ENCODE data around the gene PCDHAC1. TPM values are rescaled to one million over a fixed set of nuclear protein-coding genes. Genes with fewer than 3 reads are reported as not detected.

The PCDHAC1 gene
- total RNA-seq, 6 donors from 2014 or later: 3.9 to 7.6 (median 5.9) TPM

DNA sequence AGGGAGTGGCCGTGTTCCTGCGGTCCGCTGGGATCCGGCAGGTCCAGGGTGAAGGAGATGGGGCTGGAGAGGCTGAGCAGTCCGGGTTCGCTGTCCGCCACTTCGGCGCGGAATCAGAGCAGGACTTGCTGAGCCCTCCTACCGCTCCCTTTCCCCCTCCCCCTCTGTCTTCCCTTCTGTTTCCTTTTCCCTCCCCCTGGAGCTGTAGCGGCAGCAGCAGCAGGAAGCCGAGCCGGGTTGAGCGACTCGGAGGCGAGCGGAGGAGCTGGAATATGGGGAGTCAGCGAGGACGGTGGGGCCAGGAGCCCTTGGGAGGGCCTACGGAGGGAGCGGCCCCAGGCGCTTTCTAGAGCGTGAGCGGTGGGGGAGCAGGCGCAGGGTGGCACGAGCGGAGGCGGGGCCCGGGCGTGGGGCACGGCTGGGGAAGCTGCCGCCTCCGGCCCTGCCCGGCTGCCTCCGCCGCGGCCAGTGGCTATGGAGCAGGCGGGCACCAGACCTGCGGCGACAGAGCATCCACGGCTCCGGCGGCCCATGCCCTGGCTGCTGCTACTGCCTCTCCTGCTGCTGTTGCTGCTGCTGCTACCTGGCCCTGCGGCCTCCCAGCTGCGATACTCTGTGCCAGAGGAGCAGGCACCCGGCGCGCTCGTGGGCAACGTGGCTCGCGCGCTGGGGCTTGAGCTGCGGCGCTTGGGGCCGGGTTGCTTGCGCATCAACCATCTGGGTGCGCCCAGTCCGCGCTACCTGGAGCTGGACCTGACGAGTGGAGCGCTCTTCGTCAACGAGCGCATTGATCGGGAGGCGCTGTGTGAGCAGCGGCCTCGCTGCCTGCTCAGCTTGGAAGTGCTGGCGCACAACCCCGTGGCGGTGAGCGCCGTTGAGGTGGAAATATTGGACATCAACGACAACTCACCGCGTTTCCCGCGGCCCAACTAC lies 40.5 kb downstream of the PCDHAC1 start, which contains the start of gene PCDHAC2:
Gene PCDHAC2 (plus strand): TSS at position 184 of the 933 bp plus-strand sequence. CDS start 291 bp downstream, at position 475.
- Histone ChIP-seq H3K4me3 (peak within 1 kb of the TSS; percentile 45 to 71 (median 58)), H3K36me3 (no peaks in the 10 kb centered on the region), H3K27me3 (no peaks in the 10 kb centered on the region), H3K27ac (peak within 1 kb of the TSS; percentile 50 to 80 (median 76)), H3K4me1 (peaks cover 4 to 17% (median 12%) of the 10 kb centered on the region in 4 donors), H3K9me3 (no peaks in the 10 kb centered on the region)
- peak; percentile 58 to 91 for DNase-seq
- ATAC-seq (ENCODE audit: low FRiP score in 2 of 2): peak; percentile 76 to 82
- 2 to 5% methylated on average over 13 to 43 of the region's 80 CpGs for WGBS, 2 donors
- TF ChIP-seq POLR2AphosphoS5 (IDR thresholded peaks at IDR 0.05) (no peak), POLR2A (IDR thresholded peaks at IDR 0.05) (peak in 1 of 4 donors; percentile 38)
- TF ChIP-seq, protein P1, sequence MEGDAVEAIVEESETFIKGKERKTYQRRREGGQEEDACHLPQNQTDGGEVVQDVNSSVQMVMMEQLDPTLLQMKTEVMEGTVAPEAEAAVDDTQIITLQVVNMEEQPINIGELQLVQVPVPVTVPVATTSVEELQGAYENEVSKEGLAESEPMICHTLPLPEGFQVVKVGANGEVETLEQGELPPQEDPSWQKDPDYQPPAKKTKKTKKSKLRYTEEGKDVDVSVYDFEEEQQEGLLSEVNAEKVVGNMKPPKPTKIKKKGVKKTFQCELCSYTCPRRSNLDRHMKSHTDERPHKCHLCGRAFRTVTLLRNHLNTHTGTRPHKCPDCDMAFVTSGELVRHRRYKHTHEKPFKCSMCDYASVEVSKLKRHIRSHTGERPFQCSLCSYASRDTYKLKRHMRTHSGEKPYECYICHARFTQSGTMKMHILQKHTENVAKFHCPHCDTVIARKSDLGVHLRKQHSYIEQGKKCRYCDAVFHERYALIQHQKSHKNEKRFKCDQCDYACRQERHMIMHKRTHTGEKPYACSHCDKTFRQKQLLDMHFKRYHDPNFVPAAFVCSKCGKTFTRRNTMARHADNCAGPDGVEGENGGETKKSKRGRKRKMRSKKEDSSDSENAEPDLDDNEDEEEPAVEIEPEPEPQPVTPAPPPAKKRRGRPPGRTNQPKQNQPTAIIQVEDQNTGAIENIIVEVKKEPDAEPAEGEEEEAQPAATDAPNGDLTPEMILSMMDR (IDR thresholded peaks at IDR 0.05): no peak

DNA sequence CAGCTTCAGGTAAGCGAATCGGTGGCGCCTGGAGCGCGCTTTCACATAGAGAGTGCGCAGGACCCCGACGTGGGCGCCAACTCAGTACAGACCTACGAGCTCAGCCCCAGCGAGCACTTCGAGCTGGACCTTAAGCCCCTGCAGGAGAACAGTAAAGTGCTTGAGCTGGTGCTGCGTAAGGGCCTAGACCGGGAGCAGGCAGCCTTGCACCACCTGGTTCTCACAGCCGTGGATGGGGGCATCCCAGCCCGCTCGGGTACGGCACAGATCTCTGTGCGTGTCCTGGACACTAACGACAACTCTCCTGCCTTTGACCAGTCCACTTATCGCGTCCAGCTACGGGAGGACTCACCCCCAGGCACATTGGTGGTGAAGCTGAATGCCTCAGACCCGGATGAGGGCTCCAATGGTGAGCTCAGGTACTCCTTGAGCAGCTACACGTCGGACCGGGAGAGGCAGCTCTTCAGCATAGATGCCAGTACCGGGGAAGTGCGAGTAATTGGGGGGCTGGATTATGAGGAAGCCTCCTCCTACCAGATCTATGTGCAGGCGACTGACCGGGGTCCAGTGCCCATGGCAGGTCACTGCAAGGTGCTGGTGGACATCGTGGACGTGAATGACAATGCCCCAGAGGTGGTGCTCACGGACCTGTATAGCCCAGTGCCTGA lies 41.3 kb downstream of the PCDHAC1 start:
- Histone ChIP-seq H3K4me3 (peak overlapping the region in 3 of 4 donors; percentile 53 to 71 (median 62)), H3K27me3 (no peaks in the 10 kb centered on the region), H3K9me3 (no peaks in the 10 kb centered on the region), H3K4me1 (peaks cover 4 to 17% (median 12%) of the 10 kb centered on the region in 4 donors), H3K36me3 (no peaks in the 10 kb centered on the region), H3K27ac (peak overlapping the region in 3 of 4 donors; percentile 50 to 80 (median 80))
- ATAC-seq (ENCODE audit: low FRiP score in 2 of 2) (peak in 1 of 2 donors; percentile 12), DNase-seq (peak in 1 of 2 donors; percentile 23)
- TF ChIP-seq POLR2A (IDR thresholded peaks at IDR 0.05): no peak
- TF ChIP-seq, protein P1 (IDR thresholded peaks at IDR 0.05): no peak
- no peak for TF ChIP-seq EP300 (IDR thresholded peaks at IDR 0.05)
- TF ChIP-seq POLR2AphosphoS5 (IDR thresholded peaks at IDR 0.05): no peak
- WGBS, 2 donors: 43 to 53% methylated on average over 11 to 33 of the region's 34 CpGs

DNA sequence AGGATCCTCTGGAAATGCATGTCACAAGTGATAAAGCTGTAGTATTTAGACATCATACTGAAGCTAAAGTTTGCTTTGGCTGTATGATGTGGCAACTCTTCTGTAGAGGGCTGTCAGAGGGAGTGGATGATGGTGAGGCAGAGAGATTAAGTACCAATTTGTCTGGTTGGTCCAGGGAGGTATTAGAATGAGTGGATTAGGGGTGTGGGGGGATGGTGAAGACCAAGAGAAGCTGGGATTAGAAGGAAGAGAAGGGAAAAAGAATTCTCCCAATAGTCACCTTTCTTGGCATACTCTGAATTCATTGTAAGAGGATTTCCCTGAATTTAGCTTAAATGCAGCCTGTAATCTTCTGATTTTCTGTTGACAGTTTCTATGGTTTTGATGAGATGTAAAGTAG lies 43.8 kb downstream of the PCDHAC1 start:
- no peaks in the 10 kb centered on the region for H3K9me3 ChIP-seq
- DNase-seq (no peak), ATAC-seq (ENCODE audit: low FRiP score in 2 of 2) (no peak)
- no peak overlapping the region for H3K4me3 ChIP-seq
- H3K36me3 ChIP-seq: no peaks in the 10 kb centered on the region
- H3K4me1 ChIP-seq: peaks cover 4 to 17% (median 12%) of the 10 kb centered on the region in 4 donors
- no peaks in the 10 kb centered on the region for H3K27me3 ChIP-seq
- no peak for TF ChIP-seq POLR2AphosphoS5 (IDR thresholded peaks at IDR 0.05)
- no peak for TF ChIP-seq POLR2A (IDR thresholded peaks at IDR 0.05)
- no peak for TF ChIP-seq EP300 (IDR thresholded peaks at IDR 0.05)
- TF ChIP-seq, protein P1 (IDR thresholded peaks at IDR 0.05): no peak
- no peak overlapping the region for H3K27ac ChIP-seq

DNA sequence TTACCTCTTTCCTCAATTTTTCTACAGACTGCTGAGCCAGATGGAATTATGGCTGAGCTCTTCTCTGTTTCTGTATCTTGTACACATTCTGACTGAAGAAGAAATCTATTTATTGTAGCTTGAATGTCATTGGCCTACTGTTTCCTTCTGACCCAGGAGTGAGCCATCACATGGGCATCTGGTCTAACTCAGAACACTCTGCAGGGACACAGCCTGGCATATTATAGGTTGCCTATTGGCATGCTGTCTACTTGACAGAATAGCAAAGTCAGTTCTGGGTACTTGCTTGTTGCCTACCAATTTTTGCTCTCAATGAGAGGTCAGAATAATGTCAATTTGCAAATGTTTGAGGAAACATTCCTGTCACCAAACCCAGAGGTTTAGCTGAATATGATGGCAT lies 47.5 kb downstream of the PCDHAC1 start:
- no peak overlapping the region for H3K4me3 ChIP-seq

More for the DNA sequence above, 47.5 kb downstream of the PCDHAC1 start:
- ATAC-seq (ENCODE audit: low FRiP score in 2 of 2) (no peak), DNase-seq (no peak)
- TF ChIP-seq POLR2A (IDR thresholded peaks at IDR 0.05) (no peak), EP300 (IDR thresholded peaks at IDR 0.05) (no peak), POLR2AphosphoS5 (IDR thresholded peaks at IDR 0.05) (no peak)
- TF ChIP-seq, protein P1 (IDR thresholded peaks at IDR 0.05): no peak
- peaks cover 8 to 12% (median 9%) of the 10 kb centered on the region in 4 donors for H3K4me1 ChIP-seq
- H3K27ac ChIP-seq: no peak overlapping the region
- H3K9me3 ChIP-seq: no peaks in the 10 kb centered on the region
- no peaks in the 10 kb centered on the region for H3K27me3 ChIP-seq
- H3K36me3 ChIP-seq: no peaks in the 10 kb centered on the region
